CD14-positive monocyte (primary cell): ENCODE results near the gene LRRC3. TPM values are rescaled to one million over a fixed set of nuclear protein-coding genes. Genes with fewer than 3 reads are reported as not detected.
A peak's percentile ranks its signal among the peaks of the same experiment; 100 is the strongest.

Source experiments
- DNase-seq, 3 donors: peaks; one replicate each; pipeline ENCODE4 v3.0.0-alpha.2; 2011 to 2022
- H2AFZ ChIP-seq: 2 replicates; pipeline ENCODE4 v1.6.0; 2012; ENCODE audit warnings: mild to moderate bottlenecking, low read depth, low read length, inconsistent platforms; ENCODE audit not compliant: insufficient read depth, poor library complexity, severe bottlenecking
- H3K27ac ChIP-seq, 2 donors: 1 replicate in 1 of 2; 2 replicates in 1 of 2; pipeline ENCODE4 v1.5.1; 2012 to 2013; ENCODE audit warnings: low read length in 2 of 2, control low read depth in 1 of 2, inconsistent platforms in 1 of 2, low read depth in 1 of 2, mild to moderate bottlenecking in 1 of 2
- H3K27me3 ChIP-seq, 2 donors: one replicate each; pipeline versions ENCODE4 v1.6.0 to v1.6.1; 2011 to 2013; ENCODE audit warnings: low read length in 2 of 2; ENCODE audit not compliant: control insufficient read depth in 2 of 2, insufficient read depth in 2 of 2
- H3K36me3 ChIP-seq, 2 donors: replicated peaks in 1 of 2; 1 replicate in 1 of 2; 2 replicates in 1 of 2; pipeline versions ENCODE4 v1.5.1 to v1.6.1; 2012 to 2013; ENCODE audit warnings: low read length in 2 of 2, control low read depth in 1 of 2, inconsistent platforms in 1 of 2, mild to moderate bottlenecking in 1 of 2; ENCODE audit not compliant: insufficient read depth in 2 of 2, control insufficient read depth in 1 of 2
- H3K4me1 ChIP-seq, 2 donors: 1 replicate in 1 of 2; 2 replicates in 1 of 2; pipeline versions ENCODE4 v1.5.1 to v1.6.1; 2012 to 2013; ENCODE audit warnings: low read length in 2 of 2, control low read depth in 1 of 2, inconsistent platforms in 1 of 2, mild to moderate bottlenecking in 1 of 2, moderate library complexity in 1 of 2; ENCODE audit not compliant: insufficient read depth in 2 of 2, control insufficient read depth in 1 of 2
- H3K4me2 ChIP-seq: replicated peaks from 2 replicates; pipeline ENCODE3; 2012; ENCODE audit warnings: low read length, moderate library complexity, mild to moderate bottlenecking; ENCODE audit not compliant: poor library complexity, severe bottlenecking; ENCODE audit errors: extremely low read depth
- H3K4me3 ChIP-seq, 3 experiments: fragments of 200-600 bp in 1 of 3; sonication (generic) in 1 of 3; replicated peaks in 1 of 3; 1 replicate in 2 of 3; 2 replicates in 1 of 3; pipeline ENCODE4 v1.5.1; 2011 to 2013; ENCODE audit warnings: low read length in 3 of 3, mild to moderate bottlenecking in 3 of 3, control low read depth in 2 of 3, low read depth in 2 of 3, inconsistent platforms in 1 of 3, moderate library complexity in 1 of 3
- H3K79me2 ChIP-seq: 2 replicates; pipeline ENCODE4 v1.6.0; 2012; ENCODE audit warnings: mild to moderate bottlenecking, control low read depth, inconsistent platforms, low read length, moderate library complexity; ENCODE audit not compliant: insufficient read depth
- H3K9ac ChIP-seq: 2 replicates; pipeline ENCODE4 v1.6.0; 2017; ENCODE audit warnings: low read length, mild to moderate bottlenecking; ENCODE audit not compliant: insufficient read depth, poor library complexity, severe bottlenecking
- H3K9me3 ChIP-seq, 2 donors: replicated peaks in 1 of 2; 1 replicate in 1 of 2; 2 replicates in 1 of 2; pipeline versions ENCODE4 v1.5.1 to v1.6.1; 2012 to 2013; ENCODE audit warnings: low read length in 2 of 2, control low read depth in 1 of 2; ENCODE audit not compliant: control insufficient read depth in 1 of 2, insufficient read depth in 1 of 2
- H4K20me1 ChIP-seq: 2 replicates; pipeline ENCODE4 v1.6.0; 2012; ENCODE audit warnings: mild to moderate bottlenecking, low read length, control low read depth, moderate library complexity; ENCODE audit not compliant: insufficient read depth
- H3K27ac Mint-ChIP-seq, 7 donors: one replicate each; pipeline ENCODE4 v1.8.0; 2020; ENCODE audit warnings: mild to moderate bottlenecking in 7 of 7, mixed read lengths in 7 of 7, moderate library complexity in 6 of 7, inconsistent platforms in 2 of 7
- H3K27me3 Mint-ChIP-seq, 3 donors: one replicate each; pipeline ENCODE4 v1.8.0; 2021 to 2022; ENCODE audit warnings: low read depth in 3 of 3, mild to moderate bottlenecking in 3 of 3, mixed read lengths in 3 of 3, moderate library complexity in 3 of 3, inconsistent platforms in 1 of 3
- H3K36me3 Mint-ChIP-seq, 2 donors: one replicate each; pipeline ENCODE4 v1.8.0; 2020; ENCODE audit warnings: mixed read lengths in 2 of 2, inconsistent platforms in 1 of 2, mild to moderate bottlenecking in 1 of 2
- H3K4me1 Mint-ChIP-seq: one replicate; pipeline ENCODE4 v1.8.0; 2020; ENCODE audit warnings: mild to moderate bottlenecking, mixed read lengths
- H3K4me3 Mint-ChIP-seq, 2 donors: one replicate each; pipeline ENCODE4 v1.8.0; 2020; ENCODE audit warnings: mild to moderate bottlenecking in 2 of 2, mixed read lengths in 2 of 2, moderate library complexity in 1 of 2
- H3K9me3 Mint-ChIP-seq, 7 donors: one replicate each; pipeline ENCODE4 v1.8.0; 2020 to 2022; ENCODE audit warnings: mixed read lengths in 7 of 7, mild to moderate bottlenecking in 6 of 7, moderate library complexity in 6 of 7, inconsistent platforms in 2 of 7
- WGBS: methylation state at CpG from one replicate; pipeline ENCODE4 v1.1.5; 2013; ENCODE audit warnings: missing lambda C conversion rate; ENCODE audit not compliant: insufficient coverage; 5-methylcytosine and 5-hydroxymethylcytosine counted together
- intact Hi-C, 2 donors: fragments of 100-400 bp; cut with micrococcal nuclease; formaldehyde crosslinking; loops; one replicate each; pipeline versions ENCODE4 v1.15.0 to v1.15.1; 2023
- polyA plus RNA-seq, 3 donors: library from polyadenylated mRNA; depleted of rRNA in 1 of 3; unstranded in 2 of 3; stranded (reverse) in 1 of 3; fragments of 300-500 nt in 2 of 3; fragments of >200 nt in 1 of 3; fragmentation: Illumina TruSeq in 2 of 3; gene quantifications; 1 replicate in 2 of 3; 2 replicates in 1 of 3; pipeline ENCODE4 v1.2.3, GENCODE V29; 2012 to 2021
- TF ChIP-seq, protein P1 (sequence below): fragments of 200-600 bp; IDR thresholded peaks from one replicate; pipeline ENCODE4 v1.8.0; 2022; ENCODE audit warnings: antibody characterized with exemption, mild to moderate bottlenecking

LRRC3 gene
- polyA plus RNA-seq, 3 donors = 0.30 to 0.59 (median 0.41) TPM

DNA sequence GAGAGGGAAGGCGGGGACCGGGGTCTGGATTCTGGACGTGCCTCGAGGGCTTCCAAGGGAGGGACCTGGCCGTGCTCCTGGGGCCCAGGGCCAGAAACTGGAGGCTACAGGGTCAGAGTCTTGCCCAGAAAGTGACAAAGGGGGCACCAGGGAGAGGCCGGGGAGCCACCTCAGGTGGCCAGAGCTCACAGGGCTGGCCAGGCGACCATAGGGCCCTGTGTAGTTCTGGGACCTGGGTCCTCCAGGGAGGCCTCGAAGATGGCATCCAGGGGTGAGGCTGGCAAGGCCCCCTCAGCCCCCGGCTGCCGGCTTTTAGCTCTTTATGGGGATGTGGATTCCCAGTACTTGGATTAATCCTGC lies 14.3 kb upstream of the LRRC3 start:
- TF ChIP-seq, protein P1, sequence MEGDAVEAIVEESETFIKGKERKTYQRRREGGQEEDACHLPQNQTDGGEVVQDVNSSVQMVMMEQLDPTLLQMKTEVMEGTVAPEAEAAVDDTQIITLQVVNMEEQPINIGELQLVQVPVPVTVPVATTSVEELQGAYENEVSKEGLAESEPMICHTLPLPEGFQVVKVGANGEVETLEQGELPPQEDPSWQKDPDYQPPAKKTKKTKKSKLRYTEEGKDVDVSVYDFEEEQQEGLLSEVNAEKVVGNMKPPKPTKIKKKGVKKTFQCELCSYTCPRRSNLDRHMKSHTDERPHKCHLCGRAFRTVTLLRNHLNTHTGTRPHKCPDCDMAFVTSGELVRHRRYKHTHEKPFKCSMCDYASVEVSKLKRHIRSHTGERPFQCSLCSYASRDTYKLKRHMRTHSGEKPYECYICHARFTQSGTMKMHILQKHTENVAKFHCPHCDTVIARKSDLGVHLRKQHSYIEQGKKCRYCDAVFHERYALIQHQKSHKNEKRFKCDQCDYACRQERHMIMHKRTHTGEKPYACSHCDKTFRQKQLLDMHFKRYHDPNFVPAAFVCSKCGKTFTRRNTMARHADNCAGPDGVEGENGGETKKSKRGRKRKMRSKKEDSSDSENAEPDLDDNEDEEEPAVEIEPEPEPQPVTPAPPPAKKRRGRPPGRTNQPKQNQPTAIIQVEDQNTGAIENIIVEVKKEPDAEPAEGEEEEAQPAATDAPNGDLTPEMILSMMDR = no peak
- Mint-ChIP-seq H3K4me3 (no peak overlapping the region), H3K4me1 (no peaks in the 10 kb centered on the region), H3K9me3 (peaks cover 6 to 31% (median 11%) of the 10 kb centered on the region in 7 donors), H3K36me3 (peaks cover 53 to 75% of the 10 kb centered on the region in 2 donors), H3K27me3 (peaks cover 3 to 6% (median 3%) of the 10 kb centered on the region in 3 donors), H3K27ac (no peak overlapping the region)
- H4K20me1 ChIP-seq = peaks cover 4% of the 10 kb centered on the region
- peaks cover 68 to 75% of the 10 kb centered on the region in 2 donors for H3K36me3 ChIP-seq
- DNase-seq = no peak
- intact Hi-C loops = no loop called here
- peaks cover 0 to 11% of the 10 kb centered on the region in 2 donors for H3K9me3 ChIP-seq
- H3K79me2 ChIP-seq = no peaks in the 10 kb centered on the region
- no peaks in the 10 kb centered on the region for H3K4me1 ChIP-seq
- H3K9ac ChIP-seq = no peak overlapping the region
- H3K27ac ChIP-seq = no peak overlapping the region
- 91% methylated on average over 10 of the region's 10 CpGs for WGBS
- no peak overlapping the region for H3K4me2 ChIP-seq
- no peaks in the 10 kb centered on the region for H3K27me3 ChIP-seq
- H3K4me3 ChIP-seq = no peak overlapping the region
- H2AFZ ChIP-seq = no peak overlapping the region

DNA sequence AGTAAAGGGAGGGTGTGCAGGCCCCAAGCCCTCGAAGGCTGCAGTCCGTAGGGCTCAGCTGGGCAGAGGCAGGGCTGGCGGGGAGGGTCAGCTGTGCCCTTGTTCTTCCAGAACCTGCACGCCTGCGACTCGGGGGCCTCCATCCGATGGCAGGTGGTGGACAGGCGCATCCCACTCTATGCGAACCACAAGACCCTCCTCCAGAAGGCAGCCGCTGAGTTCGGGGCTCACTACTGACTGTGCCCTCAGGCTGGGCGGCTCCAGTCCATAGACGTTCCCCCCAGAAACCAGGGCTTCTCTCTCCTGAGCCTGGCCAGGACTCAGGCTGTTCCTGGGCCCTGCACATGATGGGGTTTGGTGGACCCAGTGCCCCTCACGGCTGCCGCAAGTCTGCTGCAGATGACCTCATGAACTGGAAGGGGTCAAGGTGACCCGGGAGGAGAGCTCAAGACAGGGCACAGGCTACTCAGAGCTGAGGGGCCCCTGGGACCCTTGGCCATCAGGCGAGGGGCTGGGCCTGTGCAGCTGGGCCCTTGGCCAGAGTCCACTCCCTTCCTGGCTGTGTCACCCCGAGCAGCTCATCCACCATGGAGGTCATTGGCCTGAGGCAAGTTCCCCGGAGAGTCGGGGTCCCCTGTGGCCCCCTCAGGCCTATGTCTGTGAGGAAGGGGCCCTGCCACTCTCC lies 13.6 kb upstream of the LRRC3 start:
- peaks cover 0 to 11% of the 10 kb centered on the region in 2 donors for H3K9me3 ChIP-seq
- H3K27me3 Mint-ChIP-seq = peaks cover 5 to 12% (median 7%) of the 10 kb centered on the region in 3 donors
- H3K4me1 Mint-ChIP-seq = no peaks in the 10 kb centered on the region
- H3K4me1 ChIP-seq = no peaks in the 10 kb centered on the region
- DNase-seq = no peak
- peaks cover 61 to 68% of the 10 kb centered on the region in 2 donors for H3K36me3 ChIP-seq
- H3K27ac ChIP-seq = no peak overlapping the region
- H3K4me3 ChIP-seq = no peak overlapping the region
- WGBS = 95% methylated on average over 20 of the region's 20 CpGs
- TF ChIP-seq, protein P1 = no peak
- no peaks in the 10 kb centered on the region for H3K79me2 ChIP-seq
- no peak overlapping the region for H3K4me2 ChIP-seq
- no peak overlapping the region for H3K4me3 Mint-ChIP-seq
- peak overlapping the region in 1 of 7 donors; percentile 46 for H3K27ac Mint-ChIP-seq
- no peak overlapping the region for H3K9ac ChIP-seq
- intact Hi-C loops = no loop called here
- peaks cover 7 to 31% (median 14%) of the 10 kb centered on the region in 7 donors for H3K9me3 Mint-ChIP-seq
- H2AFZ ChIP-seq = no peak overlapping the region
- H3K36me3 Mint-ChIP-seq = peaks cover 48 to 69% of the 10 kb centered on the region in 2 donors
- peaks cover 4% of the 10 kb centered on the region for H4K20me1 ChIP-seq
- peaks cover 0 to 3% of the 10 kb centered on the region in 2 donors for H3K27me3 ChIP-seq
